GM19351 (cell line): ENCODE measurements around the gene MYH10.

Experiments used
- ATAC-seq: cut with Tn5 transposase; IDR thresholded peaks from one replicate; pipeline ENCODE4 v1.9.1; 2021; ENCODE audit warnings: mild to moderate bottlenecking, moderate library complexity; ENCODE audit not compliant: unreplicated experiment

The MYH10 gene

GRCh38 chr17:8649157-8650118 is 18.9 kb upstream of the MYH10 start:
- no peak for ATAC-seq

- ATAC-seq: no peak
Observed at GRCh38 chr17:8647956-8648355, 17.4 kb upstream of the MYH10 start.

- no peak for ATAC-seq
Observed at GRCh38 chr17:8647202-8647601, 16.7 kb upstream of the MYH10 start.

- no peak for ATAC-seq
Observed at GRCh38 chr17:8644507-8644902, 14.0 kb upstream of the MYH10 start.

- no peak for ATAC-seq
Observed at GRCh38 chr17:8643855-8644506, 13.5 kb upstream of the MYH10 start.

- no peak for ATAC-seq
Observed at GRCh38 chr17:8639709-8640108, 9.2 kb upstream of the MYH10 start.

- ATAC-seq: no peak
Observed at GRCh38 chr17:8632061-8632460, 1.5 kb upstream of the MYH10 start.

GRCh38 chr17:8631554-8631877 is 991 bp upstream of the MYH10 start:
- no peak for ATAC-seq

- peak; percentile 95 for ATAC-seq
Observed at GRCh38 chr17:8630802-8631553, 453 bp upstream of the MYH10 start.

GRCh38 chr17:8629371-8630226 is 926 bp downstream of the MYH10 start:
- ATAC-seq: no peak

GRCh38 chr17:8628609-8629169 is 1.8 kb downstream of the MYH10 start:
- ATAC-seq: no peak

- ATAC-seq: no peak
Observed at GRCh38 chr17:8628172-8628571, 2.4 kb downstream of the MYH10 start.

GRCh38 chr17:8623591-8623990 is 6.9 kb downstream of the MYH10 start:
- no peak for ATAC-seq

GRCh38 chr17:8622191-8622590 is 8.3 kb downstream of the MYH10 start:
- ATAC-seq: no peak

GRCh38 chr17:8621585-8621984 is 8.9 kb downstream of the MYH10 start:
- ATAC-seq: no peak

- no peak for ATAC-seq
Observed at GRCh38 chr17:8619294-8619693, 11.2 kb downstream of the MYH10 start.

- ATAC-seq: no peak
Observed at GRCh38 chr17:8618825-8619224, 11.7 kb downstream of the MYH10 start.

- ATAC-seq: no peak
Observed at GRCh38 chr17:8614988-8615387, 15.5 kb downstream of the MYH10 start.

GRCh38 chr17:8611619-8612298 is 18.8 kb downstream of the MYH10 start:
- no peak for ATAC-seq

GRCh38 chr17:8611137-8611536 is 19.4 kb downstream of the MYH10 start:
- ATAC-seq: no peak
